PFSK-1 (cell line): Measurements from ENCODE around the gene COPS3.

ENCODE experiments used
- FOXP2 ChIP-seq: optimal IDR thresholded peaks from 2 replicates; pipeline ENCODE3; 2011; ENCODE audit warnings: borderline replicate concordance, control low read depth, inconsistent platforms; ENCODE audit not compliant: insufficient read depth; ENCODE audit errors: extremely low read length, extremely low read depth
- POLR2AphosphoS5 ChIP-seq: IDR thresholded peaks from 2 replicates; pipeline ENCODE4 v1.6.1; 2012; ENCODE audit warnings: low read depth, mild to moderate bottlenecking, control low read depth, low read length, moderate library complexity
- SIN3A ChIP-seq: IDR thresholded peaks from 2 replicates; pipeline ENCODE4 v1.6.1; 2012; ENCODE audit warnings: mild to moderate bottlenecking, low read length, moderate library complexity, borderline replicate concordance; ENCODE audit not compliant: insufficient read depth
- TAF1 ChIP-seq: IDR thresholded peaks from 2 replicates; pipeline ENCODE4 v1.6.1; 2012; ENCODE audit warnings: low read length, control low read depth, borderline replicate concordance; ENCODE audit not compliant: insufficient read depth
- TF ChIP-seq, protein P1 (sequence below), 2 experiments: IDR thresholded peaks; 2 replicates each; pipeline versions ENCODE4 v1.6.1 to v1.8.0; 2011 to 2012; ENCODE audit warnings: low read depth in 2 of 2, low read length in 2 of 2, control low read depth in 1 of 2, inconsistent platforms in 1 of 2, mild to moderate bottlenecking in 1 of 2, moderate library complexity in 1 of 2; ENCODE audit not compliant: insufficient read depth in 1 of 2

COPS3 gene

DNA sequence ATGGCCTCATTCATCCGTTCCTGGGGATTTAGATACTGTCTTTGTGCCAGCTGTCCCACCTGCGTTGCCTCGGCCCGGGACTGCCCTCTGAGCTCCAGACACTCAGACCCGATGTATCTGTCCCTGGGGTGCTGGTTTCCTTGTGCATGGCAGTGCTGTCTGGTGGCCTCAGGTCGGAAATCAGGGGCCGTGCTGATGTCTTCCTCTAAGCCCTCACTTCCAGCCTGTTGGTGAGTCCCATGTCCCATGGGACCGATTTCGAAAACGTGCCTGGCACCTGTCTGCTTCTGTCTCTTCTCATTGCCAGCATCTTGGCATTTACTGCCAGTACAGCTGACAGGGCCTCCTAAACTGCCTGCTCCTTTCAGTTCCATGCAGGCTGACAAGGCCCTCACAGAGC is 44.2 kb upstream of the COPS3 start:
- TF ChIP-seq TAF1 (no peak), FOXP2 (no peak), SIN3A (no peak), POLR2AphosphoS5 (no peak)
- TF ChIP-seq, protein P1, sequence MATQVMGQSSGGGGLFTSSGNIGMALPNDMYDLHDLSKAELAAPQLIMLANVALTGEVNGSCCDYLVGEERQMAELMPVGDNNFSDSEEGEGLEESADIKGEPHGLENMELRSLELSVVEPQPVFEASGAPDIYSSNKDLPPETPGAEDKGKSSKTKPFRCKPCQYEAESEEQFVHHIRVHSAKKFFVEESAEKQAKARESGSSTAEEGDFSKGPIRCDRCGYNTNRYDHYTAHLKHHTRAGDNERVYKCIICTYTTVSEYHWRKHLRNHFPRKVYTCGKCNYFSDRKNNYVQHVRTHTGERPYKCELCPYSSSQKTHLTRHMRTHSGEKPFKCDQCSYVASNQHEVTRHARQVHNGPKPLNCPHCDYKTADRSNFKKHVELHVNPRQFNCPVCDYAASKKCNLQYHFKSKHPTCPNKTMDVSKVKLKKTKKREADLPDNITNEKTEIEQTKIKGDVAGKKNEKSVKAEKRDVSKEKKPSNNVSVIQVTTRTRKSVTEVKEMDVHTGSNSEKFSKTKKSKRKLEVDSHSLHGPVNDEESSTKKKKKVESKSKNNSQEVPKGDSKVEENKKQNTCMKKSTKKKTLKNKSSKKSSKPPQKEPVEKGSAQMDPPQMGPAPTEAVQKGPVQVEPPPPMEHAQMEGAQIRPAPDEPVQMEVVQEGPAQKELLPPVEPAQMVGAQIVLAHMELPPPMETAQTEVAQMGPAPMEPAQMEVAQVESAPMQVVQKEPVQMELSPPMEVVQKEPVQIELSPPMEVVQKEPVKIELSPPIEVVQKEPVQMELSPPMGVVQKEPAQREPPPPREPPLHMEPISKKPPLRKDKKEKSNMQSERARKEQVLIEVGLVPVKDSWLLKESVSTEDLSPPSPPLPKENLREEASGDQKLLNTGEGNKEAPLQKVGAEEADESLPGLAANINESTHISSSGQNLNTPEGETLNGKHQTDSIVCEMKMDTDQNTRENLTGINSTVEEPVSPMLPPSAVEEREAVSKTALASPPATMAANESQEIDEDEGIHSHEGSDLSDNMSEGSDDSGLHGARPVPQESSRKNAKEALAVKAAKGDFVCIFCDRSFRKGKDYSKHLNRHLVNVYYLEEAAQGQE (IDR thresholded peaks at IDR 0.05; ENCODE audit: insufficient read depth in 1 of 2, low read depth in 2 of 2, low read length in 2 of 2), result no peak

DNA sequence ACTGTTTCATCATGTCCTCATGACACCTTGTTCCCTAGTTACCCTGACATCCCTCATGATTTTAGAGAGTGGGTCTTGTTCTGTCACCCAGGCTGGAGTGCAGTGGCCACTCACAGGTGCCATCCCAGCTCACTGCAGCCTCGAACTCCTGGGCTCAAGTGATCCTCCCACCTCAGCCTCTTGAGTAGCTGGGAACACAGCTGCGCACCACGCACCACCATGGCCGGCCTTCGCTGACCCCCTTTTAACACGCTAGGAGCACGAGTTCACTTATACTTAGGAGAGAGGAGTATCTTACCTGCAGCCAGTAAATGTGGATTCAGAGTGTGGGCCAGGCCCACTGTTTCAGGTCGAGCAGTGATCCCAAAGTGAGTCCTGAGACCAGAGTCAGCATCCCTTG is 43.6 kb upstream of the COPS3 start:
- TF ChIP-seq TAF1, result no peak
- TF ChIP-seq SIN3A, result no peak
- TF ChIP-seq, protein P1 (IDR thresholded peaks at IDR 0.05; ENCODE audit: insufficient read depth in 1 of 2, low read depth in 2 of 2, low read length in 2 of 2), result no peak
- TF ChIP-seq FOXP2, result no peak
- TF ChIP-seq POLR2AphosphoS5, result no peak

DNA sequence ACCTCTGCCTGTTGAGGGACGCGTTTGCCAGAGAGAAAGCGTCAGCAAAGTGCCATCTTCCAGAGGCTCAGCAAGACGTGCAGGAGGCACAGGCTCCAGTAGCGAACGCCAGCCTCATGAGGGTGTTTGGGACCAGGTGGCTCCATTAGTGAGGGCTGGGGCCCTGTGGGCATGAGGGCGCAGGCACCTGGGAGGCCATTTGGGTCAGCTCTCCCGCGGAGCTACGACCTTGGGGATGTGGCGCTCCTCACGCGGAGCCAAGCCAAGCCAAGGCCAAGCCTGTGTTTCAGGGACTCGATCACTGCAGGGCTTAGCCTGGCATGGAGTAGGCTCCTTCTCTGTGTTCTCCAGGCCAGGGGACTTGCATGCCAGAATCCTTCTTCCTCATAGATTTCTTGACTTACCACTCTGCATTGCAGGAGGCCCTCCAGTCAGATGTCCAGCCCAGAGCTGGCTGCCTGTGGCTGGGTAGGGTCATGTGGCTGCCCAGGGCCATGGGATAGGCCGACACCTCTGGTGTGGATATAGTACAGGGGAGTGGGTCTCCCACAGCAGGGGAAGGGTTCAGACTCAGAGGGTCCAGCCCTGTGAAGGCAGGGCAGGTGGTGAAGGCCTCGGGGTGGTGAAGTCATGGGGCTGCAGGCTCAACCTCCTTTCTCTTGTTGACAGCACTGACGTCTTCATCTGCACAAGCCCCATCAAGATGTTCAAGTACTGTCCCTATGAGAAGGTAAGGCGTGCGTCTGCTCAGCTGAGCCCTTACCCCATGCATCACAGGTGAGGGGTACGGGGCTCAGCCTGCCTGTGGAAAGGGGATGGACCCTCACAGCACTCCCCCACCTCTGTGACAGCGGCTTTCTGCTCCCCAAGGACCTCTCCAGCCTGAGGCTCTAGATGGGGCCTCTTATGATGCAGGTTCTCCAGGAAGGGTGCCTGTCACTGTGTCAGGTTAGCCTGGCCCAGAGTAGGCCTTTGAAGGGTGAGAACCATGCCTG is 41.8 kb upstream of the COPS3 start:
- TF ChIP-seq TAF1 (no peak), POLR2AphosphoS5 (no peak), FOXP2 (no peak), SIN3A (no peak)
- TF ChIP-seq, protein P1 (IDR thresholded peaks at IDR 0.05; ENCODE audit: insufficient read depth in 1 of 2, low read depth in 2 of 2, low read length in 2 of 2), result no peak

DNA sequence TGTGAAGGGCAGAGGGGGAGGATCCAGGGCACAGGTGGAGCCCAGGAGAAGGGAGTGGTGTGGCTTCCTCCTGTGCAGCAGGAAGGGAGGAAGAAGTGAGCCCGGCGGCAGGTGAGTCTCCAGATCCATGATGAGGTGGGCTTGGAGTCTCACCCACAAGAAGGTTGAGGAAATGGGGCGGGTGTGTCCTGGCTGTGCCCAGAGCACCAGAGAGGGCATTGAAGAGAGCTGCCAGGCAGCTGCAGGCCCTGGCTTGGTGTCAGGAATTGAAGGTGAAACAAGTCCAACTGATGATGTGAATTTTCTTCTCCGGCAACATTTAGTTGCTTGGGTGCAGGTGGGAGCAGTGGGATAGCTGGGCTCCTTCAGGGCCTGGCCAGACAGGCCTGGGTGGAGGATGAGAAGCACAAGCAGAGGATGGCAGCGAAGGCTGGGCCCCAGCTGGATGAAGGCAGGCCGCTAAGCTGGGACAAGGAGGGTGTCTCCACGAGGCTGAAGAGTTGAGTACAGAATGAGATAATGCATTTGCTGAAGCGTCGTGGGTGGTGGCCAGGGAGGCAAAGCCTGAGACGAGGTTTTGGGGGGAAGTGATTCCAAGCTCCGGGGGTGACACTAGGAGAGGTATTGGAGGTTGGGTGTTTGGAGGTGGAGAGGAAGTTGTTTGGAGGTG is 40.4 kb upstream of the COPS3 start:
- TF ChIP-seq TAF1 (no peak), FOXP2 (no peak), SIN3A (no peak), POLR2AphosphoS5 (no peak)
- TF ChIP-seq, protein P1 (IDR thresholded peaks at IDR 0.05; ENCODE audit: insufficient read depth in 1 of 2, low read depth in 2 of 2, low read length in 2 of 2), result no peak

DNA sequence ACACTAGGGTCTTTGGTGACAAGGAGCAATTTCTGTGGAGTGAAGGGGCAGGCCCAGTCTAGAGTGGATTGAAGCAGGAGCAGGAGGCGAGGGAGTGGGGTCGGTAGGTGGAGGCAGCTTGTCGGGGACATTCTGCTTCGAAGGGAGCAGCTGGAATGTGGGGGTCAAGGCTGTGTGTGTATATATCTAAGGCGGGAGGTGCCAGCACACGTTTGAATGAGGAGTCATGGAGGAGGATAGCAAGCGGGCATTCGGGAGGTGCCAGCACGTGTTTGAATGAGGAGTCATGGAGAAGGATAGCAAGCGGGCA is 39.8 kb upstream of the COPS3 start:
- TF ChIP-seq TAF1, result no peak
